ENCODE measurements around the gene DNM1.

Gene DNM1

DNA sequence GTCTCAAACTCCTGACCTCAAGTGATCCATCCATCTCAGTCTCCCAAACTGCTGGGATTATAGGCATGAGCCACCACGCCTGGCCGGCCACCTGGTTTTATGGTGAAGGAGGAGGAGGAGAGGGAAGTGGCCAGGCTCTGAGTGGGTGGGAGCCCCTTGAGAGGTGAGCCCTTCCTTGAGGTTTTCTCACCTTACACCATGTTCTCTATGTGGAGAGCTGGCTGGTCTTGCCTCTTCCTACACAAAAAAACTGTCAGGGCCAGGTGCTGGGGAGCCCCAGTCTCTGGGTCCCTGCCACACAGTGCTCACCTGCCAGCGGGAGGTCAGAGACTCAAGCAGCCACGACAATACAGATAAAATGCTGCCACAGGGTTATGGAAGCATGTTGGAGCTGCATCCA is 91.0 kb downstream of the DNM1 start:
- Histone ChIP-seq H3K4me1 (ENCODE audit: control insufficient read depth in 1 of 2, insufficient read depth in 2 of 2, low read length in 2 of 2) (peaks cover 5 to 8% of the 10 kb centered on the region in 2 donors), H3K4me3 (ENCODE audit: low read depth in 1 of 2, low read length in 2 of 2) (no peak overlapping the region), H3K36me3 (ENCODE audit: control insufficient read depth in 1 of 2, insufficient read depth in 2 of 2, low read length in 2 of 2) (peaks cover 0 to 4% of the 10 kb centered on the region in 2 donors), H3K27me3 (ENCODE audit: low read depth, low read length) (no peaks in the 10 kb centered on the region), H3K9me3 (ENCODE audit: control insufficient read depth in 1 of 2, low read length in 2 of 2) (no peaks in the 10 kb centered on the region), H3K27ac (ENCODE audit: low read length) (no peak overlapping the region)

DNA sequence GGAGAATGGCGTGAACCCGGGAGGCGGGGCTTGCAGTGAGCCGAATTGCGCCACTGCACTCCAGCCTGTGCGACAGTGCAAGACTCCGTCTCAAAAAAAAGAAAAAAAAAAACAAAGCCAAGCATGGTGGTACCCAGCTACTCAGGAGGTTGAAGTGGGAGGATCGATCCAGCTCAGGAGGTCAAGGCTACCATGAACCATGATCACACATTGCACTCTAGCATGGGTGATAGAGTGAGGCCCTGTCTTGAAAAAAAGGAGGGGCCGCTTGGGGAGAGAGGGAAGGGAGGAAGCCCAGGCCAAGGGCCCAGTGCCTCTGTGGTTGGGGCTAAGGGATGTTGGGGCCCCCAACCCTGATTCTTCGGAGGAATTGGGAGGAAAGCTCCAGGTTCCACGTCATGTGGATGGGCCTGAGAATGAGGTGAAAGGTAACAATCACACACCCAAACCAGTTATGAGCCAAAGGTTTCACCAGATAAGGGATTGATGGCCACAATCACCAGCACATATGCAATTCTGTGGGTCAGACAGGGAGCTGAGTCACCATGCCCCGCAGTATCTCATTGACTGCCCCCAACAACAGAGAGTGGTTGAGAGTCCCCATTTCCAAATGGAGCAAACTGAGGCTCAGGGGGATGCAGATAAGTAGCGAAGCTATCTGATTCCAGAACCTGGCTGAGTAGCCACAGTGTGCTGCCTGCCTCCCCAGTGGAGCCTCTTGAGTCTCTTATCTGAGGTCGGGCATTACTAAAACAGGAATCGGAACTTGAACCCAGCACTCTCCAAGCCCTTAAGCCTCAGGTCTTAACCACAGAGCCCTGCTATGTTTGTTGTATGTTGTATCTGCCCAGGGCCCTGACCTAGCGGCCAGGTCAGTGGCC is 93.4 kb downstream of the DNM1 start:
- Histone ChIP-seq H3K27ac (ENCODE audit: low read length) (peak overlapping the region; percentile 2), H3K4me3 (ENCODE audit: low read depth in 1 of 2, low read length in 2 of 2) (no peak overlapping the region)

DNA sequence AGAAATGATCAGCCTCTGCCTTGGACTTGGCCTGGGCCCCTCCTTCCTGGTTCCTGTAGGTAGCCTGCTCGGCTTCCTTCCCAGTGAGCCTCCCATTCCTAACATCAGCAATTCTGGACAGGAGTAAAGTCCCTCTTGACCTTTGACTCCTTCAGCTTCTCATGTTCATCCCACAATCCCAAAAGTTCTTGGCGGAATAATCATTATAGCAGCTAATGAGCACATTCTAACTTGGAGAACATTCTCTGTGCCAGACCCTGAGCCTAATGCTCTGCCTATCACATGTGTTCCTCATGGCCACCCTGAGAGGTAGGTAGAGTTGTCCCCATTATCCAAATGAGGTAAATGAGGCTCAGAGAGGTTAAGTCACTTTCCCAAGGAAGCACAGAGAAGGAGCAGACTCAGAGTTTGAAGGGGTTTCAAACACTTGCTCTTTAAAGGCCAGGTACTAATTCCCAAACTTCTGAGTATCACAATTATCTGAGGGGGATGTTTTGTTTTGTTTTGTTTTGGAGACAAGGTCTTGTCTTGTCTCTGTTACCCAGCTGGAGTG is 94.1 kb downstream of the DNM1 start:
- Histone ChIP-seq H3K36me3 (ENCODE audit: control insufficient read depth in 1 of 2, insufficient read depth in 2 of 2, low read length in 2 of 2) (peaks cover 0 to 4% of the 10 kb centered on the region in 2 donors), H3K4me1 (ENCODE audit: control insufficient read depth in 1 of 2, insufficient read depth in 2 of 2, low read length in 2 of 2) (peaks cover 5 to 8% of the 10 kb centered on the region in 2 donors), H3K27me3 (ENCODE audit: low read depth, low read length) (no peaks in the 10 kb centered on the region), H3K9me3 (ENCODE audit: control insufficient read depth in 1 of 2, low read length in 2 of 2) (no peaks in the 10 kb centered on the region), H3K4me3 (ENCODE audit: low read depth in 1 of 2, low read length in 2 of 2) (no peak overlapping the region), H3K27ac (ENCODE audit: low read length) (peak overlapping the region; percentile 2)

More for the DNA sequence above, 93.4 kb downstream of the DNM1 start:
- Histone ChIP-seq H3K36me3 (ENCODE audit: control insufficient read depth in 1 of 2, insufficient read depth in 2 of 2, low read length in 2 of 2) (peaks cover 0 to 4% of the 10 kb centered on the region in 2 donors), H3K9me3 (ENCODE audit: control insufficient read depth in 1 of 2, low read length in 2 of 2) (no peaks in the 10 kb centered on the region), H3K4me1 (ENCODE audit: control insufficient read depth in 1 of 2, insufficient read depth in 2 of 2, low read length in 2 of 2) (peaks cover 5 to 8% of the 10 kb centered on the region in 2 donors), H3K27me3 (ENCODE audit: low read depth, low read length) (no peaks in the 10 kb centered on the region)

DNA sequence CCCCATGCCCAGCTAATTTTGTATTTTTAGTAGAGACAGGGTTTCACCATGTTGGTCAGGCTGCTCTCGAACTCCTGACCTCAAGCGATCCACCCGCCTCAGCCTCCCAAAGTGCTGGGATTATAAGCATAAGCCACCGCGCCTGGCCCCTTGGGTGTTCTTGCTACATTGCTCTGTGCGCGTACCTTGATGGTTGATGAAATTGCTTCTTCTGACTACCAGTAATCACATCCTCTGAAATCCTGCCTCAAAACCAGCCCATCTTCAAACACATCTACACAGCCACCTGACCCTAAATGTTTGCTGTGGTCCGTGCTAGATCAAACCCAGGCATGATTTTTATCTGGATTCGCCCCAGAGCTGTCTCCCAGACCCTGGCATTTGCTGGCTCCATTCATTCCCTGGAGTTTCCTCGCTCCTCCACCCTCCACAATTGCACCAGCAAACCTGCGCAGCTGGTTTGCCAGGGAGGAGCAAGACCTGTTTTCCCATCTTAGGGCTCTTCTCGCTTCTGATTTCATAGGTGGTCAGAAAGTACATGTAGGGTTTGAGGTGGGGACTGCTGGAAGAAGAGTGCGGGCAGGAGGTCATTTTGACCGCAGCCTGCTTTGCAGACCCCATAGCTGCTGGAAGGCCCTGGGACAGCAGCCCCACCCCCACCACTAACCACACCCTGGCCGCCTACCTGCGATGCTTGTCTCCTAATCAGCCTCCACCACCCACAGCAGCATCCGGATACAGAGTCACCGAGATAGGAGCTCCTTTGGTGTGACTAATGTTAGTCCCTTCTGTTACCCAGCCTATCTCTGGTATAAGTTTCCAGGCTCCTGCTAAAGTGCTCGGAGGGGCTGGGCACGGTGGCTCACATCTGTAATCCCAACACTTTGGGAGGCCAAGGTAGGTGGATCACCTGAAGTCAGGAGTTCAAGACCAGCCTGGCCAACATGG is 95.6 kb downstream of the DNM1 start:
- peaks cover 5 to 8% of the 10 kb centered on the region in 2 donors for H3K4me1 ChIP-seq (ENCODE audit: control insufficient read depth in 1 of 2, insufficient read depth in 2 of 2, low read length in 2 of 2)
- H3K36me3 ChIP-seq (ENCODE audit: control insufficient read depth in 1 of 2, insufficient read depth in 2 of 2, low read length in 2 of 2) = no peaks in the 10 kb centered on the region
- H3K27me3 ChIP-seq (ENCODE audit: low read depth, low read length) = no peaks in the 10 kb centered on the region
- H3K9me3 ChIP-seq (ENCODE audit: control insufficient read depth in 1 of 2, low read length in 2 of 2) = no peaks in the 10 kb centered on the region
- H3K27ac ChIP-seq (ENCODE audit: low read length) = no peak overlapping the region
- H3K4me3 ChIP-seq (ENCODE audit: low read depth in 1 of 2, low read length in 2 of 2) = no peak overlapping the region

DNA sequence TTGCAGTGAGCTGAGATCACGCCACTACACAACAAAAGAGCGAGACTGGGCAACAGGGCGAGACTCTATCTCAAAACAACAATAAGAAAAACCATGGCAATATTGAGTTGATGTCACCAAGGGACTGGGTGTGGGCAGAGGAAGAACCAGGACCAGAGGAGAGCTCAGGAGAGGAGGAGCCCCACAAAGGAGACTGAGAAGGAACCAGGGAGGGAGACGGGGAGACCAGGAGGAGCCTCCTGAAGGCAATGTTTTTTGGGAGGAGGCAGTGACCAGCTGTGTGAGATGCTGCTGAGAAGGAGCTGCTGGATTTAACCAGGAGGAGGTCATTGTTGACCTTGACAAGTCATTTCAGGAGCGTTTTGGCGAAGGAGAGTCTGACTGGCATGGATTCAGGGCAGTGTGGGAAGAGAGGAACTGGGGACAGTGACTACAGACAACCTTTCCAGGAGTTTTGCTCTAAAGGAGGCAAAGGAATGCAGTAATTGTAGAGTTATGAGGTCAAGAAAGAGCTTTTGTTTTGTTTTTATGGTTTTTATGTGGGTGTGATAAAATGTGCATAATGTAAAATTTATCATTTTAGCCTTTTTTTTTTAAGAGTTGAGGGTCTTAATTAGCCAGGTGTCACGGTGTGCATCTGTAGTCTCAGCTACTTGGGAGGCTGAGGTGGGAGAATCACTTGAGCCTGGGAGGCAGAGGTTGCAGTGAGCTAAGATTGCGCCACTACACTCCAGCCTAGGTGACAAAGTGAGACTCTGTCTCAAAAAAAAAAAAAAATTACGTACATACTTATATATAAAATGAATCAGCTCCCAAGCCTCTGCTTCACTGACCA is 101.2 kb downstream of the DNM1 start:
- Histone ChIP-seq H3K27ac (ENCODE audit: low read length) (no peak overlapping the region), H3K4me3 (ENCODE audit: low read depth in 1 of 2, low read length in 2 of 2) (no peak overlapping the region), H3K36me3 (ENCODE audit: control insufficient read depth in 1 of 2, insufficient read depth in 2 of 2, low read length in 2 of 2) (peaks cover 2 to 12% of the 10 kb centered on the region in 2 donors), H3K27me3 (ENCODE audit: low read depth, low read length) (no peaks in the 10 kb centered on the region), H3K9me3 (ENCODE audit: control insufficient read depth in 1 of 2, low read length in 2 of 2) (no peaks in the 10 kb centered on the region), H3K4me1 (ENCODE audit: control insufficient read depth in 1 of 2, insufficient read depth in 2 of 2, low read length in 2 of 2) (no peaks in the 10 kb centered on the region)

All from muscle layer of duodenum (tissue), 2 donors.